ENCODE data around the gene DNAI2.

DNA sequence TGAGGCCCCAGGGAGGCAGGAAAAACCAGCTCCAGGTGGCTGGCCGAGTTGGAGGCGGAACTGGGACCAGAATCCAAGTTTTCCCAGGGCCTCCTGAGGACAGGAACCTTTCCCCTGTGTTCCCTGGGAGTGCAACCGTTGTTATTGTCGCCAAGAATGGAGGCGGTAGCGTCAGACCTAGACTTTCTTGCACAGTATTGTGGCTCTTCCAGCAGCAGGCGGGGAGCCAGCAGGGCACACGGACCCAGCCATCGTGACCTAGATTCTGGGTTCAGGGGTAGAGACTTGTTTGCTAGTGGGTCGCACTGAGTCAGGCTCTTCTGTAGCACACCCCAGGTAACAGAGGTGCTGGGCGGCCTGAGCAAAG is 51.3 kb downstream of the DNAI2 start:
- no peak for TF ChIP-seq POLR2A (IDR thresholded peaks at IDR 0.05)
- TF ChIP-seq, protein P1, sequence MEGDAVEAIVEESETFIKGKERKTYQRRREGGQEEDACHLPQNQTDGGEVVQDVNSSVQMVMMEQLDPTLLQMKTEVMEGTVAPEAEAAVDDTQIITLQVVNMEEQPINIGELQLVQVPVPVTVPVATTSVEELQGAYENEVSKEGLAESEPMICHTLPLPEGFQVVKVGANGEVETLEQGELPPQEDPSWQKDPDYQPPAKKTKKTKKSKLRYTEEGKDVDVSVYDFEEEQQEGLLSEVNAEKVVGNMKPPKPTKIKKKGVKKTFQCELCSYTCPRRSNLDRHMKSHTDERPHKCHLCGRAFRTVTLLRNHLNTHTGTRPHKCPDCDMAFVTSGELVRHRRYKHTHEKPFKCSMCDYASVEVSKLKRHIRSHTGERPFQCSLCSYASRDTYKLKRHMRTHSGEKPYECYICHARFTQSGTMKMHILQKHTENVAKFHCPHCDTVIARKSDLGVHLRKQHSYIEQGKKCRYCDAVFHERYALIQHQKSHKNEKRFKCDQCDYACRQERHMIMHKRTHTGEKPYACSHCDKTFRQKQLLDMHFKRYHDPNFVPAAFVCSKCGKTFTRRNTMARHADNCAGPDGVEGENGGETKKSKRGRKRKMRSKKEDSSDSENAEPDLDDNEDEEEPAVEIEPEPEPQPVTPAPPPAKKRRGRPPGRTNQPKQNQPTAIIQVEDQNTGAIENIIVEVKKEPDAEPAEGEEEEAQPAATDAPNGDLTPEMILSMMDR (IDR thresholded peaks at IDR 0.05): no peak
